IPS-NIHi7 (cell line): Measurements from ENCODE around the gene BPIFB4.

Experiments
- DNase-seq: peaks from one replicate; pipeline ENCODE4 v3.0.0; 2012; ENCODE audit warnings: mixed read lengths; ENCODE audit errors: extremely low spot score

The BPIFB4 gene

DNA sequence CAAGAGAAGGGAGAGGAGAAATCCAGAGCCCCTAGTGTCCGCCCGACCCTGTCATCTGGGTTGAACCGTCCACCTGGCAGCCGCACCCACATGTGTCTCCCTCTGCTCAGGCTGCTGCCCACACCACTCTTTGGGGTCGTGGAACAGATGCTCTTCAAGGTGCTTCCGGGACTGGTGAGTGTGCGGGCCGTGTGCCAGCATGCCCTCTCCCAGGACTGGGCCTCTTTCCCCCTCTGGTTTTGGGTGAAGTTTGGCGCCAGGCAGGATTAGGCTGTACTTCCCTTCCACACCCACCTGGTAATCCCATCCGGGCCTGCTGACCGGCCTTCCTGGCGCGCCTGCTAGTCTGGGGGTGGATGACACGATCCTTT lies 17.8 kb upstream of the BPIFB4 start:
- DNase-seq: no peak

DNA sequence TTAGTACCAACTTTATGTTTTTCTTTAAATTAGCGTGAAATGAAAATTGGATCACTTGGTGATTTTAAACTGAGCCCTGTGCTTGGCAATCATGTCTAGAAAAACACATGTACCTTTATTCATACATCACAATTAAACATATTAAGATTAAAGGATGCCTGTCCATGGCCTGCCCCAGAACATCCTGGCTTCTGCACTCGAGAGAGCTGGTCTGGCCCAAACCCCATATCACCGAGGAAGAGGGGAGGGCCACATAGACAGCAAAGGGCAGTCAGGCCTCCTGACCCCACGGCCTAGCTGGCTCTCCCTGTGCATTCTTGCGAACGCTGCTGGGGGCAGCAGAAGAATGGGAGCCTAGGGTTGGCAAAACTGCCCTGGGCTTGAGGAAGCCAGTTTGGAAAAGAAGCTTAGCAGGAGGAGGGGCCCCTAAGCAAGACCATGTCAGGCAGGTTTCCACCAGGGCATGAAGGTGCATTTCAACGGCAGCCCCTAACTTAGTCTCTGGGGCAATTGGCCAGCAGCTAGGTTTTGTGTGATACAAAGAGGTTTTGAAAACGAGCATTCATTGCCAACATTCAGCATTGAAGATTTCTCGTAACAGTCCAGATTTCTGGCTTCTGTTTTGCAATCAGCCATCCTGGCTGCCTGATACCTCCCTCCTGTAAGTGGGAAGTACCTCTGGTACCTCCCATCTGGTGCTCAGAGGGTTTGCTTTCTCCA lies 17.2 kb upstream of the BPIFB4 start:
- no peak for DNase-seq

- DNase-seq: no peak
Measured at GRCh38 chr20:33062825-33063149, 16.7 kb upstream of the BPIFB4 start.

DNA sequence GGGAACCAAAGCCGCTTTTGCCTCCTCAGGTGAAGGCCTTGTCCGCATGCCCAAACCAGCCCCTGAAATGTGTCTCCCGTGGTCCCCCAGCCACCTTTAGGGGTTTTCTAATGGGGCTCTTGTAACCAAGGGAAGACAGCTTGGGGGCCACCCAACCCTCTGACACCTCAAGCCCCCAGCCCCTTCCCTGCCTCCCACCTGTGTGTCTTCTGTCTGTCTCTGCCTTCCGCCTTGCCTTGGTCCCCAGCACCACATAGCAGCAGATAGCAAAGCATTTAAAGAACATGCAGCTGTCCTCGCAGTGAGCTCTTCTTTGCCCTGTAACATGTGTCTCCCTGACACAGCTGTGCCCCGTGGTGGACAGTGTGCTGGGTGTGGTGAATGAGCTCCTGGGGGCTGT lies 16.2 kb upstream of the BPIFB4 start:
- DNase-seq: no peak

- no peak for DNase-seq
Measured at GRCh38 chr20:33064572-33065287, 14.7 kb upstream of the BPIFB4 start.

GRCh38 chr20:33065785-33066184 lies 13.7 kb upstream of the BPIFB4 start:
- DNase-seq: no peak

GRCh38 chr20:33067806-33068205 lies 11.6 kb upstream of the BPIFB4 start:
- no peak for DNase-seq

DNA sequence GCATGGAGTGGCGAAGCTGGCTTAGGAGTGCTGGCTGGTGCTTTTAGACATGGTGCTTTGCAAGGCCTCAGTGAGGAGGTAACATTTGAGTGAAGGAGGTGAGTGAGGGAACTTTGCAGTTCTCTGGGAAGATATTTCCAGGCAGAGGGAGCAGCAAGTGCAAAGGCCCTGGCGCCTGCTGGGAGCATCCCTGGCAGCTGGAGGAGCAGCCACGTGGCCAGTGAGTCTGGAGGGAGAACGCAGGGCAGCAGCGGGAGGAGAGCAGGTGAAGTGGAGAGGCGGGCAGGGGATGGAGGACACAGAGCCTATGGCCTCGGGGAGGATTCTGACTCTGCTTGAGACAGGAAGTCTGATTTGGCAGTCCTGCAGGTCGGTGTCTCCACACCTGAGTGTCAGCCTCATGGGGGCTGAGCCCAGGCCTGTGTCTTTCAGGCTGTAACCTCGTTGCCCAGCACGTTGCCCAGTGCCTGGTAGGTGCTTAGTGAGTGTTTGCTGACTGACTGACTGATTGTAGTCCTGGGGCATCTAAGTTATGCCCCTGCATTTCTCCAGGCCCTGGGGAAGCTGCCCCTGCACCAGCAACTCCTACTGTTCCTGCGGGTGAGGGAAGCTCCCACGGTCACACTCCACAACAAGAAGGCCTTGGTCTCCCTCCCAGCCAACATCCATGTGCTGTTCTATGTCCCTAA lies 11.0 kb upstream of the BPIFB4 start:
- no peak for DNase-seq

- no peak for DNase-seq
Measured at GRCh38 chr20:33069673-33070072, 9.8 kb upstream of the BPIFB4 start.

DNA sequence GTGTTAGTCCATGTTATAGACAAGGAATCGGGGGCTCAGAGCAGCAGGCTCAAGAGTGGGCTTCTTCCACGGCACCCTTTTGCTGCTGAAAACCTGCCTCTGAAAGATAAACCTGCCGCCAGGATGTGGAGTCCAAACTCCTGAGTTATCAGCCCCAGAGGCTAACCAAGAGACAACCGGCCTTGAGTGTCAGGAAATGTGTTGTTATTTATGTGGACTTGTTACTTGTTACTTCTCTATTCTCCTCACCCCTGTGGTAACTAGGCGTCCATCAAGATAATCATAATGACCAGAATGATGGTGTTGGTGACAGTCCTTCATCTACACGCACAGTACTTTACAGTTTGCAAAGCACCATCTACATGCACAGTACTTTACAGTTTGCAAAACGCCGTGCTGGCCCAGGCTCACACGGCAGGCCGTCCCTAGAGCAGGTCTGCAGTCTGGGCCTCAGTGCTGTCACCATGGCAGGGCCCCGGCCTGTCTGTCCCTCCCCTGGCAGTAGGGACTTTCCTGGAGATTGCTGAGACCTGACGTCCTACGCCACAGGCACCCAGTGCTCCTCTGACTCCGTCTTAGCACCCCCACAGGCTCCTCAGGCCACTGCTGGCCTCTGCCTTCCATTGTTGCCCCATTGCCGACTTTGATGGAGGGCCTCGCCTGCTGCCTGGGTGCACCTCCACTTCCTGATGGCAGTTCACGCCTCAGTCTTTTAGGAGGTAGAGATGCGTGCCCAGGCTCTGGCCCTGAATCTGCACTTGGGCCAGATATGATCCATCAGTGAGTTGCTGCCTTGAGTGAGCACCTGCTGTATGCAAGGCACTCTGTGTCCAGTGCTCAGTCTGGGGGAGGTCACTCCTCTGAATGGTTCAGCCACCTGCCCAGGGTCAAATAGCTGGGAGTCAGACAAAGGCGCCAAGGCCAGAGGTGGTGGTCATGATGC lies 9.1 kb upstream of the BPIFB4 start:
- DNase-seq: no peak

DNA sequence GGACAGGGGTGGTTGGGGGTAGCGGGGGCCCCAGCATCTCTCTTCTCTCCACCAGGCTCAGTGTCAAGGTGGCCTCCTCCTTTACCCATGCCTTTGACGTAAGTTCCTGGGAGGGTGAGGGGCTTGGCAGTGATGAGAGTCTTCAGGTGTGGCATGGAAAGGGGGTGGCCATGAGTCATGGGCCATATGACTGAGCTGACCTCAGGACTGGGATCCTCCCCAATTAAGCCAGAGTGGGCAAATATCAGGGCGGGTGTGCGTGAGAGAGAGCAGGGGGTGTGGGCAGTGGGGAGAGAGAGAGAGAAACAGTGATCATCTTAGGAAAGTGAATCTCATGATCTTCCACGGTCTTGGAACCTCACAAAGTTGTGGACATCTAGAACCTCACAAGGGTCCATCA lies 8.2 kb upstream of the BPIFB4 start:
- DNase-seq: no peak

- no peak for DNase-seq
Measured at GRCh38 chr20:33072362-33072761, 7.1 kb upstream of the BPIFB4 start.

GRCh38 chr20:33072813-33073212 lies 6.6 kb upstream of the BPIFB4 start:
- no peak for DNase-seq

GRCh38 chr20:33074675-33075074 lies 4.8 kb upstream of the BPIFB4 start:
- no peak for DNase-seq

- no peak for DNase-seq
Measured at GRCh38 chr20:33075281-33075680, 4.2 kb upstream of the BPIFB4 start.

DNA sequence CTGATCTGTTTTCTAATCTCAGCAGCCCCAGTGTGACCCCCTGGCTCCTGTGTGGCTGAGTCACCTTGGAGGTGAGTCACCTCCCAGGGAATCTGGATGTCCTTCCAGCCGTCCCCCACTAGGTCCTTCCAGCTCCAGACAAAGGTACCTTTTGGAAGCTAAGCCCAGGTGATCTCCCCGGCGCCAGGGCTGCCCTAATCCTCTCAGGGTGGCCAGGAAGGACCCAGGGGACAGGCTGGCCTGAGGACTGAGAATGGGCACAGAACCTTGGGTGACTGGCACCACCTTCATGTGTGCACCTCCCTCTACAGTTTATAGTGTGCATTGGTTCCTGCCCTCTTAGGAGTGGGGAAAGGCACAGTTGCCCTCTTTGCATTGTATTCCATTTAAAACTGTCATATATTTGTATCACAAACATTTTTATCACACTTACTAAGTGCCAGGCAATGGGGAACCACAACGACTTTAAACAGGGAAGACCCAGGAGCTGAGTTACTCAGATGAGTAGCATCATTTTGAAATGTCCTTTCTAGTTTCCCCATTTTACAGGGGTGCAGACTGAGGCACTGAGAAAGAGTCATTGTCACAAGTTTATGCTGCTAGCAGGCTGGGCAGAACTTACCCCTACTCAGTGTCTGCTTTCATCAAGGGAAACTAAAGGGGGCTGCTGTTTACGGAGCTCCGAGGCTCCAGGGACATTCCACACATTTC lies 2.6 kb upstream of the BPIFB4 start:
- DNase-seq: peak; percentile 60

DNA sequence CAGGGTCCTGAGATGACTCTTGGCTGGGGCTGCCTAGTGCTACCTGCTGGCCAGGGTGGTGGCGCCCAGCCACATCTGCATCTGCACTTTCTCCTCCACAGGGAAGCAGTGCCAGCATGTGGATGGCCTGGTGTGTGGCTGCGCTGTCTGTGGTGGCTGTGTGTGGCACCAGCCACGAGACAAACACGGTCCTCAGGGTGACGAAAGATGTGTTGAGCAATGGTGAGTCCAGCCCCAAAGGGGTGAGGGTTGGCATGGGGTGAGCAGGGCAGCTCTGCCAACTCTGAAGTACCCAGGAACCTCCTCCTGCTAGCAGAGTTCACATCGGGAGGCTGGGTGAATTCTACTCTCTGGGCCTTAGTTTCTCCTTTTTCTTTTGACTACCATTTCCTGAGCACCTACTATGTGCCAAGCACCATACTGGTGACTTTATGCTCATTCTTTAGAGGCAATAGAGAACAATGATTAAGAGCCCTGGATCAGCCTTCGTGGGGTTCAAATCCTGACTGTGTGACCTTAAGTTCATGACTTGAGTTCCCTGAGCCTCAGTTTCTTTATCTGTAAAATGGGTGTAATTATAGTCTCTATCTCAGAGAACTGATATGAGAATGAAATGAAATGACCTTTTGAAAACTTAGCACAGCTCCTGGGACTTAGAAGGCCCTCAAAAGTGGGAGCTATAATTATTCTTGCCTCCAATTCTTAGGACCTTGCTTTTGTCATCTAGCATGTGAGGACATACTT lies 2.1 kb downstream of the BPIFB4 start:
- DNase-seq: no peak

- no peak for DNase-seq
Measured at GRCh38 chr20:33082546-33082945, 3.1 kb downstream of the BPIFB4 start.

- DNase-seq: no peak
Measured at GRCh38 chr20:33083544-33084340, 4.3 kb downstream of the BPIFB4 start.

DNA sequence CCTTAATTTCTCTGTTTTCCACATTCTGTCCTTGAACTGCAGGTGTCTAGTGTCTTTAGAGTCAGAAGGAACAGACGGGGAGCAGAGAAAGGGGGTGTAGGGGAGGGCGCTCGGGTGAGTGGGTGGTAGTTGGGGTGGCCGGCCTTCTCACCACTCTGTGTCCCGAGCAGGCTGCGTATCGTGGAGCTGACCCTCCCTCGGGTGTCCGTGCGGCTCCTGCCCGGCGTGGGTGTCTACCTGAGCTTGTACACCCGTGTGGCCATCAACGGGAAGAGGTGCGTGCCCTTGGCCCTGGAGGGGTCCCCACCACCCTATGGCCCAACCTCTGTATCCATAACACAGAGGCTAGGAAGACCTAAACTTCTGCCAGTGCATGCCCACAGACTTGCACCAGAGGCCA lies 5.3 kb downstream of the BPIFB4 start:
- no peak for DNase-seq
